Measurements from ENCODE around the gene RASGRF2. TPM values are rescaled to one million over a fixed set of nuclear protein-coding genes. Genes with fewer than 3 reads are reported as not detected.

Gene RASGRF2
- total RNA-seq, 1 donor from 2014 or later = 0.92 TPM

GRCh38 chr5:81137833-81138232 lies 177.7 kb downstream of the RASGRF2 start:
- peaks cover 21% of the 10 kb centered on the region for H3K4me1 Mint-ChIP-seq (ENCODE audit: low read depth)
- H3K27ac Mint-ChIP-seq (ENCODE audit: unreplicated experiment) = no peak overlapping the region
- no peak for DNase-seq (ENCODE audit: low spot score)
- no peaks in the 10 kb centered on the region for H3K27me3 Mint-ChIP-seq (ENCODE audit: low read depth)
- H3K4me3 Mint-ChIP-seq (ENCODE audit: unreplicated experiment) = no peak overlapping the region
- peaks cover 12% of the 10 kb centered on the region for H3K9me3 Mint-ChIP-seq (ENCODE audit: low read depth)
- no peak for TF ChIP-seq CTCF (IDR thresholded peaks at IDR 0.05)
- peaks cover 8% of the 10 kb centered on the region for H3K36me3 Mint-ChIP-seq (ENCODE audit: low read depth)

- Mint-ChIP-seq H3K9me3 (ENCODE audit: low read depth) (peaks cover 10% of the 10 kb centered on the region), H3K27me3 (ENCODE audit: low read depth) (no peaks in the 10 kb centered on the region), H3K4me1 (ENCODE audit: low read depth) (peaks cover 21% of the 10 kb centered on the region), H3K4me3 (ENCODE audit: unreplicated experiment) (no peak overlapping the region), H3K27ac (ENCODE audit: unreplicated experiment) (peak overlapping the region; percentile 50), H3K36me3 (ENCODE audit: low read depth) (peaks cover 8% of the 10 kb centered on the region)
- no peak for TF ChIP-seq CTCF (IDR thresholded peaks at IDR 0.05)
- no peak for DNase-seq (ENCODE audit: low spot score)
Measured at GRCh38 chr5:81140441-81140840, 180.3 kb downstream of the RASGRF2 start.

- Mint-ChIP-seq H3K27me3 (ENCODE audit: low read depth) (no peaks in the 10 kb centered on the region), H3K4me3 (ENCODE audit: unreplicated experiment) (no peak overlapping the region), H3K9me3 (ENCODE audit: low read depth) (peaks cover 8% of the 10 kb centered on the region), H3K36me3 (ENCODE audit: low read depth) (peaks cover 8% of the 10 kb centered on the region), H3K4me1 (ENCODE audit: low read depth) (peaks cover 21% of the 10 kb centered on the region), H3K27ac (ENCODE audit: unreplicated experiment) (peak overlapping the region; percentile 50)
- DNase-seq (ENCODE audit: low spot score) = no peak
- TF ChIP-seq CTCF (IDR thresholded peaks at IDR 0.05) = no peak
Measured at GRCh38 chr5:81140943-81141342, 180.8 kb downstream of the RASGRF2 start.

GRCh38 chr5:81142108-81142507 lies 181.9 kb downstream of the RASGRF2 start:
- Mint-ChIP-seq H3K27ac (ENCODE audit: unreplicated experiment) (no peak overlapping the region), H3K4me1 (ENCODE audit: low read depth) (peaks cover 28% of the 10 kb centered on the region), H3K9me3 (ENCODE audit: low read depth) (no peaks in the 10 kb centered on the region), H3K36me3 (ENCODE audit: low read depth) (peaks cover 2% of the 10 kb centered on the region), H3K27me3 (ENCODE audit: low read depth) (no peaks in the 10 kb centered on the region), H3K4me3 (ENCODE audit: unreplicated experiment) (no peak overlapping the region)
- DNase-seq (ENCODE audit: low spot score) = no peak
- TF ChIP-seq CTCF (IDR thresholded peaks at IDR 0.05) = no peak

GRCh38 chr5:81145329-81145935 lies 185.3 kb downstream of the RASGRF2 start:
- Mint-ChIP-seq H3K4me3 (ENCODE audit: unreplicated experiment) (no peak overlapping the region), H3K27ac (ENCODE audit: unreplicated experiment) (no peak overlapping the region), H3K9me3 (ENCODE audit: low read depth) (no peaks in the 10 kb centered on the region), H3K36me3 (ENCODE audit: low read depth) (no peaks in the 10 kb centered on the region), H3K4me1 (ENCODE audit: low read depth) (peaks cover 27% of the 10 kb centered on the region), H3K27me3 (ENCODE audit: low read depth) (no peaks in the 10 kb centered on the region)
- DNase-seq (ENCODE audit: low spot score) = no peak
- TF ChIP-seq CTCF (IDR thresholded peaks at IDR 0.05) = no peak
